T-helper 1 cell treated with Interleukin-12 subunit alpha and Interleukin-12 subunit beta and Interleukin-4 antibody, amounts not matched to agents 30 ng/mL and 1 ng/mL, for 36 hours (primary cell): ENCODE measurements around the gene ATF2. TPM values are rescaled to one million over a fixed set of nuclear protein-coding genes. Genes with fewer than 3 reads are reported as not detected.

ENCODE experiments used
- intact Hi-C: fragments of 100-400 bp; cut with micrococcal nuclease; formaldehyde crosslinking; loops from one replicate; pipeline ENCODE4 v1.15.1; 2024
- total RNA-seq: library from RNA; stranded (reverse); gene quantifications from 2 replicates; pipeline ENCODE4 v1.2.3, GENCODE V29; 2022

The ATF2 gene
- total RNA-seq = 62.4 and 65.0 TPM in 2 replicates

GRCh38 chr2:175167792-175168563 lies at the start of gene ATF2:
Gene ATF2, minus strand, starts transcription at chr2:175168203. Its CDS starts 31,760 bp downstream, at chr2:175136443.
- intact Hi-C loops = loop anchor here (1.0 to 10.0 kb wide), 15 partner anchors 13 to 1813 kb away; partner anchors contain the start of genes ATP5MC3, CDCA7, GPR155 and LNPK

- intact Hi-C loops = no loop called here
These were observed 39.9 kb upstream of the ATF2 start for GRCh38 chr2:175207741-175208438.

DNA sequence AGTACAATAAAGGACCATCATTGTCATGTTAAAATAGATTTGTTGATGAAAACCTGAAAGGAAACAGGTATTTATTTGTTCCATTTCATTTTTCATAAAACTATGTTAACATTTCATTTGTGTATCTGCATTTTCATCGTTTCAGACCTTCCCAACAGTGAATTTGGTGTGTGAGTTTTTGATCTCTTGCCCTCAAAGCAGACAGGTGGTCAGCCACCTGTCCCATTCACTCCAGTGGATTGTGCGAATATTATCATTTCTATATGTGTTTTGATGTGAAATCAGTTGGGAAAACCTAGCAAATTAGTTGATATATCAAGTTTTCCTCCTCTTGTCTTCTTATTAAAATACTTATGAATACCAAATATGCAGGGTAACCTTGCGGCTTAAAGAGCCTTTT lies 38.9 kb upstream of the ATF2 start:
- intact Hi-C loops = no loop called here

GRCh38 chr2:175205523-175205922 lies 37.5 kb upstream of the ATF2 start:
- intact Hi-C loops = loop anchor here (2.0 kb wide), 1 partner anchor 891 kb away; no protein-coding TSS in a partner anchor

DNA sequence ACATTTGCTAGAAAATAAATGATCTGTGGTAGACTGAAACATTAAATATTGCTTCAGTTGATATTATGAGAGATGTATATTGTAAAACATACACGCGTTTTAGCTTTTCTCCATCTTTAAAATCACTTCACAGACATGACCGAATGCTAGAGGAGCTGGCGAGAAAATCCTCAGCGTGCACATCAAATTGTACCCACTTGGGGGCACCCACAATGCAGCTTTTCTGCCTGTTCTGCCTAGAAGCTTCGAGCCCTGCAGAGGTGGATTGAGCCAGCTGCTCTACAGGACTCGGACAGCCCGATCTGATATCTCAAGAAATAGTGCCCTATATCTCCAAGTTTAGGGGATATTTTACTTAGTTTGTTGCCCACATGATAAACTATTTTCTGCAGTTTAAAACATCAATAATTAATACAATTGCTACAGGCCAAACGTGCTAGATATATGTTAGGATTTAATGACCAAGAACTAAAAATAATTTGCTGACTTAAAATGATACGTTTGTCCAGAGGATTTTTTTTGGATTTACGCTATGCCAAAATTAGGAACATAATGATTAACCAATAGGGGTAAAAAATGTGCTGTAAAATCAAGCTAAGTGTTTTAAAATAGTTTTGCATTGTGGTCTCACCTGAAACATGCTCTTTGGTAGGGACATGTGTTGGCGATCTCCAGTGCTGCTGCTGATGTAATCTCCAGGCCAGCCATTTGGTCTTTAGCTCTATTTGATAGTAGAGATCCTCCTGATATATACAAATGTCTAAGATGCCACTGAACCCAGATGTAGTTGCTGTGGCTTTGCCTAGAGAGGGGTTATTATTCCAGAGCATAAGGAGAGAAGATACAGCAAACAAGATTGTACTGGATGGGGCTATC lies 35.9 kb upstream of the ATF2 start:
- intact Hi-C loops = loop anchor here (1.0 to 2.0 kb wide), 3 partner anchors 78 to 893 kb away; no protein-coding TSS in a partner anchor

- intact Hi-C loops = no loop called here
These were observed 27.0 kb upstream of the ATF2 start for GRCh38 chr2:175195012-175195411.

GRCh38 chr2:175188761-175189160 lies 20.8 kb upstream of the ATF2 start:
- intact Hi-C loops = no loop called here

DNA sequence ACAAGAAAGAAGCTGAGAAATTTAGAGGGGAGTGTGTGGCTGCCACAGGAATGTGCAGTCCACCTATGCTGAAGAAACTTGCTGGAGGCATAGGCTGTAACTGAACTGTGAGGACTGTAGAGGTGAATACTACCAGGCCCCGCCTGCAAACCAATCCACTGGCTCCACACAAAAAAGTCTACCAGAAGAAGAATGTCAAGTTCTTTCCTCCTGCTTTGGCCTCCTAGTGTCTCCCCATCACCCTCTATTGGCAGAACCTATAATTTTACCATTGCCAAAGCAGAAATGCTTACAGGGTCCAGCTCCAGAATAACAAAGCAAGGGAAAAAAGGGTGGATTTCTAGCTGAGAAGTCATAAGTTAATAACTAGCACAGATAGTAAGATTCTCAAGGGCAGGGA lies 19.4 kb upstream of the ATF2 start:
- intact Hi-C loops = loop anchor here (1.0 kb wide), 2 partner anchors 76 to 151 kb away; no protein-coding TSS in a partner anchor

- intact Hi-C loops = loop anchor here (5.0 kb wide), 4 partner anchors 431 to 691 kb away; partner anchors contain the start of gene WIPF1
These were observed 15.7 kb upstream of the ATF2 start for GRCh38 chr2:175183674-175184073.

DNA sequence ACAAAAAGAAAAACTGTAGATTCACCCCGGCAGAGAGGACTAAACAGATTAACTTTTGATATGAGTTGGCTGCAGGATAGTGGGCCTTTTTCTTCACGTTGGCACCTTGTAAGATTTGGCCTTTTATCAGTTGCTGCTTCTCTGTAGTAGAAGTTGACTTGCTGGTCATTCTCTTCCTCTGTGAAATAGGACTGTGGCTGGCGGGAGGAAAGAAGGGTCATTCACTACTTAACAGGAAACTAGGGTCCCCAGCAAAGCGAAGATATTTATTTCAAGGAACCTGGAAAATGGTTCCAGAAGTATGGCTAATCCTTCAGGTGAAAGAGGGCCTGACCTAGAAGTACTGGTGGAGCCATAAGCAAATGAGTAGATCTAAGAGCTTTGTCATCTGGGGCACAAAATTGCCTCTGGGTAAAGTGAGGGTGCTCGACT lies 13.9 kb upstream of the ATF2 start:
- intact Hi-C loops = loop anchor here (1.0 to 5.0 kb wide), 9 partner anchors 9 to 819 kb away; partner anchors contain the start of genes ATF2 and WIPF1

GRCh38 chr2:175181104-175181876 lies 13.3 kb upstream of the ATF2 start, which contains the start of gene ATP5MC3:
Gene ATP5MC3, minus strand, starts transcription at chr2:175181710. Its CDS starts 317 bp downstream, at chr2:175181393.
- intact Hi-C loops = loop anchor here (1.0 to 5.0 kb wide), 9 partner anchors 8 to 820 kb away; partner anchors contain the start of genes ATF2 and WIPF1

DNA sequence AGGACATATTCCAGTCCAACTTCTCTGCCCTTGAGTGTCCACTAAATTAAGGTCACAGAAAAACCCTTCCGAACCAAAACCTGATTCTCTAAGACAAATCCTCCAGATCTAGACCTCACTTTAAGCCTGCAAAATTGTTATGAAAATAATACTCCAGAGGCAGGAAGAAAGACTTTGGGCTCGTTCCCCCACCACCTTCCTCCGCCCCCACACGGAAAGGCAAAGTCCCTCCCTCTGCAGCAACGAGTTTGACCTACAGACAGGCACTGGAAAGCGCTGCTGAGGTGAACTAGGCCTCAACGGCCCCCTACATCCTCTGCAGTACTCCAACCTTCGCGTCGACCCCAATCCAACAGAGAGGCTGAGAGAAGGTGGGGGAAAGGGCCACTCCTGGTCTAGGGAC lies 12.7 kb upstream of the ATF2 start:
- intact Hi-C loops = loop anchor here (1.0 to 5.0 kb wide), 9 partner anchors 7 to 821 kb away; partner anchors contain the start of genes ATF2 and WIPF1

DNA sequence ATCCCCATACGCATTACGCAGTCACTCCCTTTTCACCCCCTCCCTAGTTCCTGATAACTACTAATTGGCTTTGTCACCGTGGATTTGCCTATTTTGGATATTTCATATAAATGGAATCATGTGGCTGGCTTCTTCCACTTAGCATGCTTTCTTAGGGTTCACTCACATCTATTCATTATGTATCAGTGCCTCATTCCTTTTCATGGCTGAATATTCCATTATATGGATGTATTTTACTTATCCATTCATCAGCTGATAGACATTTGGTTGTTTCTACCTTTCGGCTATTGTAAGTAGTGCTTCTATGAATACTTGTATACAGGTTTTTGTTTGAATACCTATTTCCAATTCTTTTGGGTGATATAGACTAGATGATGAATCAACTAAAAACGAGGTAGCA lies 8.6 kb upstream of the ATF2 start:
- intact Hi-C loops = no loop called here

GRCh38 chr2:175175896-175176295 lies 7.9 kb upstream of the ATF2 start:
- intact Hi-C loops = no loop called here

GRCh38 chr2:175175320-175175719 lies 7.3 kb upstream of the ATF2 start:
- intact Hi-C loops = no loop called here

GRCh38 chr2:175170659-175171304 lies 2.8 kb upstream of the ATF2 start:
- intact Hi-C loops = no loop called here

DNA sequence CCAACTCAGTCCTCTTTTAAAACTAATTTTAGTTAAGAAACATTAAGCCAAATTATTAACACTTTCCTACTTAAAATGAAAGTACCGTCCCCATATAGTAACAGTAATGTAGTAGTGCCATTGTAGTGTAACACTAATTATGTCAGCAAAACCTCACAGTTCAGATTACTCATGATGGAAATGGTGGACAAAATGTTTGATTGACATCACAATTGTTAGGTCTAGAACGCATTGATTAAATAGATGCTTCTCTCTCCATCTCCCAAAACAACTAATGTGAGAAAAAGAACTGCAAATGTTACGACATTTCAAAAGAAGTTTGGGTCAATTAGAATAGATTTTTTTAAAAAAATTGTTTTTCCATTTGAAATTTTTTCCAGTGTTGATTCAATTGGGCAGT lies 1.2 kb upstream of the ATF2 start:
- intact Hi-C loops = loop anchor here (2.0 to 10.0 kb wide), 4 partner anchors 834 to 1814 kb away; partner anchors contain the start of genes CDCA7 and LNPK

DNA sequence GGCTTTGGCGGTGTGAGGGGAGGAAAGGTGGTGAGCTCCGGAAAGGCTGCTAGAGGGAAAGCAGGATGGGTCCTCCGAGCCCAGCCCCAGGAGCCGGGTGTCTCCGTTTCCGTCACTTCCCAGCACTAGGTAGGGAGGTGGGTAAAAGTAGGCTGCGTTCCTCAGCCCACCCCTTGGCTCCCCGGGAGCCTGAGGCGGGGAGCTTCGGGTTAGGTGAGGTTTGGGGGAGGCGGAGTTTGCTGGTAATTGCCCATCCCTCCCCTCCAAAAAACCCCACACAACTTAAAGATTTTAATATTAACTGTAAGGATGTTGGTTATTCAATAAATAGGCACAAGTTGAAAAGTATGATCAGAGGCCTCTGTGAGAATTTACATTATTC lies 552 bp upstream of the ATF2 start:
- intact Hi-C loops = loop anchor here (1.0 to 10.0 kb wide), 15 partner anchors 13 to 1814 kb away; partner anchors contain the start of genes ATP5MC3, CDCA7, GPR155 and LNPK
